RWPE2 (cell line): ENCODE data around the gene CDC45.
"Not testable (repeated sequence)": the region's sequence is repeated elsewhere in the genome, so short reads cannot be mapped to it uniquely, and the experiment has no call there.

ENCODE experiments used
- ATAC-seq: fragments of 200-7000 bp; cut with Tn5 transposase; 3 replicates; pipeline ENCODE4 v1.9.1; 2021; ENCODE audit warnings: low read depth
- DNase-seq: peaks from one replicate; pipeline ENCODE4 v3.0.0-alpha.2; 2020; ENCODE audit warnings: low spot score
- H3K27ac ChIP-seq: fragments of 450-650 bp; 2 replicates; pipeline ENCODE4 v1.5.1; 2017; ENCODE audit warnings: mild to moderate bottlenecking; ENCODE audit not compliant: poor library complexity, severe bottlenecking
- H3K27me3 ChIP-seq: fragments of 250-450 bp; sonication (Bioruptor Pico); 2 replicates; pipeline ENCODE4 v1.5.1; 2021; ENCODE audit warnings: mild to moderate bottlenecking, moderate library complexity; ENCODE audit not compliant: insufficient read depth, poor library complexity, severe bottlenecking
- H3K36me3 ChIP-seq: fragments of 250-450 bp; sonication (Bioruptor Pico); 2 replicates; pipeline ENCODE4 v1.5.1; 2020; ENCODE audit warnings: low read depth, mild to moderate bottlenecking, moderate library complexity
- H3K4me1 ChIP-seq: fragments of 250-450 bp; sonication (Bioruptor Pico); 2 replicates; pipeline ENCODE4 v1.5.1; 2021; ENCODE audit warnings: mild to moderate bottlenecking, moderate library complexity; ENCODE audit not compliant: insufficient read depth, poor library complexity, severe bottlenecking
- H3K4me3 ChIP-seq: fragments of 250-450 bp; sonication (Bioruptor Pico); 2 replicates; pipeline ENCODE4 v1.5.1; 2021; ENCODE audit warnings: mild to moderate bottlenecking, moderate library complexity; ENCODE audit not compliant: severe bottlenecking
- H3K9me3 ChIP-seq: fragments of 250-450 bp; sonication (Bioruptor Pico); 2 replicates; pipeline ENCODE4 v1.5.1; 2021; ENCODE audit warnings: mild to moderate bottlenecking, moderate library complexity; ENCODE audit not compliant: severe bottlenecking
- TF ChIP-seq, protein P1 (sequence below): fragments of 450-650 bp; IDR thresholded peaks from one replicate; pipeline ENCODE4 v1.5.1; 2017; ENCODE audit warnings: mild to moderate bottlenecking, moderate library complexity; ENCODE audit not compliant: poor library complexity, severe bottlenecking

The CDC45 gene

DNA sequence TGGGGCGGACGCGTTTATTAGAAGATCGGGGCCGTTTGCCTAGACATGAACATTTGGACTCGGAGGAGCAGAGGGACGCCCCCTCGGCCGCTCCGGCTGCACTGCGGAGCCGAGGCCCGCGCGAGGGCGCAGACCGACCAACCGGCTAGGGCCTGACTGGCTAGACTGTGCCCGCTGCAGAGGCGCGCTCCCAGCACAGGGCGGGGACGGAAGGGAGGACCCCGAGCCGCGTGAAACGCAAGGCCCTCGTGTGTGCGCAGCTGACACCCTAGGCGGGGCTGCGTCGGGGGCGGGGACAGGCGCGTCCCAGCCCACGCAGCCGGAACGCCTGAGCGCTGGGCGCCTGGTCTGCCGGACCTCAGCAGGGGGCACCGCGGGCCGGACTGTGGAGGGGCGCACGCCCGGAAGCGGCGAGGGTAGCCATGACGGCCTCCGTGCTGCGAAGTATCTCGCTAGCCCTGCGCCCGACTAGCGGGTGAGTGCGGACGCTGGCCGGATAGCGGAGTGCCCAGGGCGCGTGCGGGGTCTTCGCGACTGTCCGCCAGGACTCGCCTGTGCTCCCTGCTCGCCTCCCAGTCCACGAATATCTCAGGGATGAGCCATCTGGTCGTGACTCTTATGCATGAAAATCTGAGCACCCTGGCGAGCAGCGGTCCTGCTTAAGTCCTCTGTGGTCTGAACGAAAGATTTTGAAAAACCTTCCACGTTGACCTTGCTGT, 47.4 kb upstream of the CDC45 start, which contains the start of gene MRPL40:
Gene MRPL40 (plus strand): TSS at position 413 of the 719 bp plus-strand sequence. CDS start 10 bp downstream, at position 423.
- Histone ChIP-seq H3K9me3 (no peaks in the 10 kb centered on the region), H3K27ac (peak within 1 kb of the TSS; percentile 81), H3K36me3 (peaks cover 37% of the 10 kb centered on the region), H3K4me3 (peak within 1 kb of the TSS; percentile 66), H3K27me3 (no peaks in the 10 kb centered on the region), H3K4me1 (peaks cover 9% of the 10 kb centered on the region)
- DNase-seq: peak; percentile 93
- TF ChIP-seq, protein P1, sequence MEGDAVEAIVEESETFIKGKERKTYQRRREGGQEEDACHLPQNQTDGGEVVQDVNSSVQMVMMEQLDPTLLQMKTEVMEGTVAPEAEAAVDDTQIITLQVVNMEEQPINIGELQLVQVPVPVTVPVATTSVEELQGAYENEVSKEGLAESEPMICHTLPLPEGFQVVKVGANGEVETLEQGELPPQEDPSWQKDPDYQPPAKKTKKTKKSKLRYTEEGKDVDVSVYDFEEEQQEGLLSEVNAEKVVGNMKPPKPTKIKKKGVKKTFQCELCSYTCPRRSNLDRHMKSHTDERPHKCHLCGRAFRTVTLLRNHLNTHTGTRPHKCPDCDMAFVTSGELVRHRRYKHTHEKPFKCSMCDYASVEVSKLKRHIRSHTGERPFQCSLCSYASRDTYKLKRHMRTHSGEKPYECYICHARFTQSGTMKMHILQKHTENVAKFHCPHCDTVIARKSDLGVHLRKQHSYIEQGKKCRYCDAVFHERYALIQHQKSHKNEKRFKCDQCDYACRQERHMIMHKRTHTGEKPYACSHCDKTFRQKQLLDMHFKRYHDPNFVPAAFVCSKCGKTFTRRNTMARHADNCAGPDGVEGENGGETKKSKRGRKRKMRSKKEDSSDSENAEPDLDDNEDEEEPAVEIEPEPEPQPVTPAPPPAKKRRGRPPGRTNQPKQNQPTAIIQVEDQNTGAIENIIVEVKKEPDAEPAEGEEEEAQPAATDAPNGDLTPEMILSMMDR: no peak
- ATAC-seq: peak; percentile 92

DNA sequence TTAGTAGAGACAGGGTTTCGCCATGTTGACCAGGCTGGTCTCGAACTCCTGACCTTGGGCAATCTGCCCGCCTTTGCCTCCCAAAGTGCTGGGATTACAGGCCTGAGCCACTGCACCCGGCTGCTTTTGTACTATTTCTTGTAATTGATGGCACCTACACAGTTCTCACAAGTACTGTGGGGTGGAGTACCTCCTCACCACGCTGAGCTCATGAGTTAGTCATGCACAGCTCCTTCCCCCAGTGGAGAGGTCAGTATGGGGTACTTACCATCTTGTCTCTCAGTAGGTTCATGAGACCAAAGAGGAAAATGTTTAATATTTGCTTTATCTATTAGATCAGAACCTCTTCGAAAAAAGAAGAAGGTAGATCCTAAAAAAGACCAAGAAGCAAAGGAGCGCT, 45.3 kb upstream of the CDC45 start:
- peaks cover 29% of the 10 kb centered on the region for H3K36me3 ChIP-seq
- TF ChIP-seq, protein P1: no peak
- H3K27me3 ChIP-seq: no peaks in the 10 kb centered on the region
- H3K9me3 ChIP-seq: no peaks in the 10 kb centered on the region
- ATAC-seq (no peak), DNase-seq (no peak)
- H3K27ac ChIP-seq: no peak overlapping the region
- H3K4me1 ChIP-seq: peaks cover 6% of the 10 kb centered on the region
- no peak overlapping the region for H3K4me3 ChIP-seq

DNA sequence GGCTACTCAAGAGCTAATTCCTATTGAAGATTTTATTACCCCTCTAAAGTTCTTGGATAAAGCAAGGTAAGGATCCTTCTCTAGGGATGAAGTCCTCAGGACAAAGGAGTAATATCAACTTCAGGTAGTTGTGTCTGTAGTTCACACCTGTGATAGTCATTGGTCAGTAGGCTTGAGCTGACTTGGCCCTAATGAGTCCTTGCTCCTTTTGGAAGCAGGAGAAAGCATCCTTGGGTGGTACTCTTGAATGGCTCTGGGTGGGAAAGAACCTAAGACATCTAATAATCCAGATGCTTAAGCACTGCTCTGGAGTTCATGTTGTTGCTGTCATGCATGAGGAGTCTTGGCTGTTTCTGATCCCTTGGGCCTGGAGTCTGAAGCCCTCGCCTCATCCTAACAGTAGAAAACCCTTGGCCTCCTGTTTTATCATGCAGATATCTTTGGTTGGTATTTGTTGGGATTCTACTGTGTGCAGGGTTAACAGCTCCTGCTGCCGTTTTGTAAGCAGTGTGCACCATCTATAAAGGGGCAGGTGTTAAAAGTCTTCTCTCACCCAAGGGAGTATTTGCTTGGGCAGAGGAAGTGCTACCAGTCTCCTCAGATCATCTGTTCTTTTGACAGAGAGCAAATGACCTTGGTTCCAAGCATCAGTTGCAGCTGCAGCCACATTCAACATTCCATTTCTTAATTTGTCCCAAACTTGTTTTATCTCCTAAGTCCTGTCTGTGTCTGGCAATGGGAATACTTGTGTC, 44.7 kb upstream of the CDC45 start:
- H3K4me3 ChIP-seq: no peak overlapping the region
- no peak overlapping the region for H3K27ac ChIP-seq
- H3K36me3 ChIP-seq: peaks cover 27% of the 10 kb centered on the region
- TF ChIP-seq, protein P1: no peak
- no peaks in the 10 kb centered on the region for H3K9me3 ChIP-seq
- DNase-seq (no peak), ATAC-seq (no peak)
- H3K27me3 ChIP-seq: no peaks in the 10 kb centered on the region
- no peaks in the 10 kb centered on the region for H3K4me1 ChIP-seq

DNA sequence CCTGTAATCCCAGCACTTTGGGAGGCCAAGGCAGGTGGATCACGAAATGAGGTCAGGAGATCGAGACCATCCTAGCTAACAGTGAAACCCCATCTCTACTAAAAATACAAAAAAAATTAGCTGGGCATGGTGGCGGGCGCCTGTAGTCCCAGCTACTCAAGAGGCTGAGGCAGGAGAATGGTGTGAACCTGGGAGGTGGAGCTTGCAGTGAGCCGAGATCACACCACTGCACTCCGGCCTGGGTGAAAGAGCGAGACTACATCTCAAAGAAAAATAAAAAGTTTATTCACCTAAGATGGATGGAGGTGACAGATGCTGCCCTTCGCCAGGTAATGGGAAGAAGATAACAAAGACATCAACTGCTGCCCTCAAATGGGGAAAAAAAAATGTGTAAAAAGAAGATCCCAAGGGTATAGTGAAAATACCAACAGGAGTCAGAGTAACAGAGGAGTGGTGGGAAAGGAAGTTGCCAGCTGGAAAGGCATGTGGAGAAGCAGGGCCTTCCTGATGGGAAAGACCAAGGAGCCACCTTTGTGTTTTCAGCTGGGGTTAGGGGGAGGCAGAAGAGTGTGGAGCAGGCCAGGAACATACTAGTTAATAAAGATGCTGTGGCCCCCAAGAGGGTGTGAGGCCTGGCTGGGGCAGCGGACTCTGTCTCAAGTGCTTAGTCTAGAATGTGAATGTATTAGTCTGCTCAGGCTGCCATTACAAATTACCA, 43.1 kb upstream of the CDC45 start:
- not testable (repeated sequence) for H3K27me3 ChIP-seq, H3K27ac ChIP-seq, H3K4me1 ChIP-seq, DNase-seq, H3K4me3 ChIP-seq, ATAC-seq, H3K9me3 ChIP-seq
- peaks cover 30% of the 10 kb centered on the region for H3K36me3 ChIP-seq

DNA sequence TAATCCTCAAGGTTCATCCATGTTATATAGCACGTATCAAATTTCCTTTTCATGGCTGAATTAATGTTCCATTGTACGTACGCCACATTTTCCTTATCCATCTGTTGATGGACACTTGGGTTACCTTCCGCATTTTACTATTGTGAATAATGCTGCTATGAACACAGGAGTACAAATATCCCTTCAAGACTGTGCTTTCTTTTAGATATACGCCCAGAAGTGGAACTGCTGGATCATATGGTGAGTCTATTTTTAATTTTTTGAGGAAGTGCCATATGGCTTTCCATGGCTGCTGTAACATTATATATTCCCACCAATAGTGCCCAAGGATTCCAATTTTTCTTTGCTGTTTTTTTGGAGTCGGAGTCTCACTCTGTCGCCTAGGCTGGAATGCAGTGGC, 41.4 kb upstream of the CDC45 start:
- no peak overlapping the region for H3K27ac ChIP-seq
- H3K4me1 ChIP-seq: no peaks in the 10 kb centered on the region
- DNase-seq (no peak), ATAC-seq (no peak)
- H3K4me3 ChIP-seq: no peak overlapping the region
- H3K36me3 ChIP-seq: peaks cover 46% of the 10 kb centered on the region
- TF ChIP-seq, protein P1: no peak
- H3K27me3 ChIP-seq: no peaks in the 10 kb centered on the region
- H3K9me3 ChIP-seq: no peaks in the 10 kb centered on the region
